ENCODE measurements around the gene SPATA2.
A peak's percentile ranks its signal among the peaks of the same experiment; 100 is the strongest.
"Not testable (repeated sequence)": the region's sequence is repeated elsewhere in the genome, so short reads cannot be mapped to it uniquely, and the experiment has no call there.

Gene SPATA2

DNA sequence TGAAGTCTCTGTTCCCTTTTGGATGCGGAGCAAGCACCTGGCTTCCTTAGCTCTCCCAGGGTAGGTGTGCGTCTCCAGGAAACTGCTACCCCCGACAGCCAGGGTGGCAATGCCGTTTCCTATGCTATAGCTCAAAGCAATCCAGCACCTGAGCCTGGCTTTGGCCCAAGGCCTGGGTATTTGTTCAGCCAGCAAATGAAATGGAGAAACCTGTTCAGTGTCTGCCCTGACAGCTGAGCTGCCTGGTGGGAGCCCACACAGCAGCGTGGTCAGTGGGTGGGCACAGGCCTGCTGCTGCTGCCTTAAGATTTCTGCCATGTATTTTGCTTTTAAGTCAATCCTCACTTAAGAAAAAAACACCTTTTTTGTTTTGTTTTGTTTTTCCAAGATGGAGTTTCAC, 13.7 kb downstream of the SPATA2 start:
- Histone ChIP-seq H3K9me3 (ENCODE audit: control extremely low read depth in 1 of 5, control insufficient read depth in 4 of 5, insufficient read depth in 2 of 5, low read depth in 1 of 5, low read length in 4 of 5) (no peaks in the 10 kb centered on the region), H3K27ac (ENCODE audit: insufficient read depth in 1 of 2, low read depth in 1 of 2, low read length in 2 of 2, poor library complexity in 1 of 2, severe bottlenecking in 2 of 2) (no peak overlapping the region), H3K27me3 (replicated peaks in 2 of 5; ENCODE audit: control insufficient read depth in 4 of 5, insufficient read depth in 5 of 5, low read length in 4 of 5) (no peaks in the 10 kb centered on the region), H3K4me1 (ENCODE audit: control extremely low read depth in 1 of 4, control insufficient read depth in 4 of 4, insufficient read depth in 4 of 4, low read length in 3 of 4) (no peaks in the 10 kb centered on the region), H3K36me3 (ENCODE audit: control insufficient read depth in 4 of 4, insufficient read depth in 4 of 4, low read length in 3 of 4) (peaks cover 2 to 31% (median 29%) of the 10 kb centered on the region in 4 experiments), H3K4me3 (ENCODE audit: control insufficient read depth in 1 of 7, extremely low read depth in 1 of 7, insufficient read depth in 4 of 7, low read depth in 2 of 7, low read length in 6 of 7) (no peak overlapping the region)
- 90% methylated on average over 5 of the region's 5 CpGs for WGBS (ENCODE audit: insufficient coverage)
- POLR2A ChIA-PET = no interaction called here
- no peak for DNase-seq
- CTCF ChIA-PET = interaction anchor here (1.3 kb wide), 1 partner anchor 10 kb away, joined by 5 read pairs; no protein-coding TSS in a partner anchor

DNA sequence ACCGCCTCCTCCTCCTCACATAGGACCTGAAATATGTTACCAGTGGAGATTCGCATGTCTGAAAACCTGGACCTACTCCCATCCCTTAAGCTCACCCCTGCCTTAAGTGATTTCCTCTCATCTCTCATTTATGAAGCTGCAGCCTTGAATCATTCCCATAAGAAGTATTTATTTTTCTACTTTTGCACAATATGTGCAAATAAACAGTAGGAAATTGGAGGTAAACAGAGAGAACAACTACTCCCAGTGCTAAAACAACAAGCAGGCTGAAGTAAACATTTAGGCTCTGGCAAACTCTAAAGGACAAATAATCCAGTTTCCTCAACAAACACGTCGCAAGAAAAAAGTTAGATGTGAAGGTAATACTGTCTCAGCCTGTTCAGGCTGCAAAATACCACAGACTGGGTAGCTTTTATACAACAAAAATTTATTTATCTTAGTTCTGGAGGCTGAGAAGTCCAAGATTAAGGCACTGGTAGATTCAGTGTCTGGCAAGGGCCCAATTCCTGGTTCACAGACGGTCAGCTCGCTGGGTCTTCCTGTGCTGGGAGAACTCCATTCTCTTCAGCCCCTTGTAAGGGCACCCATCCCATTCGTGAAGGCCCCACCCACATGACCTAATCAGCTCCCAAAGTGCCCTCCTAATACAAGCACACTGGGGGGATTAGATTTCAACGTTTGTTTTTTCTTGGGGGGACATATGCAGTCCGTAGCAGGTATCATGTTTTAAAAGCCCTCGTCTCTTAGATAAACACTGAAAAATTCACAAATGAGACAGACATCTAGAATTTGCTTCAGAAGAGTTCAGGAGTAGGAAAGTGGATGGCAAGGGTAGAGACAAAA, 15.6 kb downstream of the SPATA2 start:
- no peak for DNase-seq
- Histone ChIP-seq H3K4me3 (ENCODE audit: control insufficient read depth in 1 of 7, extremely low read depth in 1 of 7, insufficient read depth in 4 of 7, low read depth in 2 of 7, low read length in 6 of 7) (no peak overlapping the region), H3K27me3 (replicated peaks in 2 of 5; ENCODE audit: control insufficient read depth in 4 of 5, insufficient read depth in 5 of 5, low read length in 4 of 5) (no peaks in the 10 kb centered on the region), H3K36me3 (ENCODE audit: control insufficient read depth in 4 of 4, insufficient read depth in 4 of 4, low read length in 3 of 4) (peaks cover 0 to 13% (median 12%) of the 10 kb centered on the region in 4 experiments), H3K27ac (ENCODE audit: insufficient read depth in 1 of 2, low read depth in 1 of 2, low read length in 2 of 2, poor library complexity in 1 of 2, severe bottlenecking in 2 of 2) (no peak overlapping the region), H3K9me3 (ENCODE audit: control extremely low read depth in 1 of 5, control insufficient read depth in 4 of 5, insufficient read depth in 2 of 5, low read depth in 1 of 5, low read length in 4 of 5) (no peaks in the 10 kb centered on the region), H3K4me1 (ENCODE audit: control extremely low read depth in 1 of 4, control insufficient read depth in 4 of 4, insufficient read depth in 4 of 4, low read length in 3 of 4) (no peaks in the 10 kb centered on the region)
- ChIA-PET CTCF (interaction anchor here (0.8 to 1.3 kb wide), 4 partner anchors 9 to 16 kb away, joined by 3 to 4 read pairs (median 3); no protein-coding TSS in a partner anchor), POLR2A (no interaction called here)
- WGBS (ENCODE audit: insufficient coverage) = 90% methylated on average over 7 of the region's 10 CpGs

DNA sequence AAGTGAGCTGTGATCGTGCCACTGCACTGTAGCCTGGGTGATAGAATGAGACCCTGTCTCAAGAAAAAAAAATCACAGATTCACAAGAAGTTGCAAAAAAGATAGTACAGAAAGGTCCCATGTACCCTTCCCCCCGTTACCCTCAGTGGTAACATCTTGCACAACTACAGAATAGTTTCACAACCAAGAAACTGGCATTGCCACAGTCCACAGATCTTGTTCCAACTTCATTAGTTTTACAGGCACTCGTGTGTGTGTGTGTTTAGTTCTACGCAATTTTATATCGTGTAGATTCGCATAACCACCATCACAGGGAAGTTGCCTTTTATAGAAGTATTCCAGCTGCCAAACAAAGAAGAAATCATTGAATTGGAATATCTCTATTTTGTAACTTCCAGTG, 19.1 kb downstream of the SPATA2 start:
- 100% methylated on average over 2 of the region's 6 CpGs for WGBS (ENCODE audit: insufficient coverage)
- ChIA-PET POLR2A (no interaction called here), CTCF (interaction anchor here (0.7 kb wide), 1 partner anchor 9 kb away, joined by 3 read pairs; no protein-coding TSS in a partner anchor)
- Histone ChIP-seq H3K9me3 (ENCODE audit: control extremely low read depth in 1 of 5, control insufficient read depth in 4 of 5, insufficient read depth in 2 of 5, low read depth in 1 of 5, low read length in 4 of 5) (no peaks in the 10 kb centered on the region), H3K4me1 (ENCODE audit: control extremely low read depth in 1 of 4, control insufficient read depth in 4 of 4, insufficient read depth in 4 of 4, low read length in 3 of 4) (peaks cover 0 to 8% (median 0%) of the 10 kb centered on the region in 4 experiments), H3K4me3 (ENCODE audit: control insufficient read depth in 1 of 7, extremely low read depth in 1 of 7, insufficient read depth in 4 of 7, low read depth in 2 of 7, low read length in 6 of 7) (no peak overlapping the region), H3K27ac (ENCODE audit: insufficient read depth in 1 of 2, low read depth in 1 of 2, low read length in 2 of 2, poor library complexity in 1 of 2, severe bottlenecking in 2 of 2) (no peak overlapping the region), H3K36me3 (ENCODE audit: control insufficient read depth in 4 of 4, insufficient read depth in 4 of 4, low read length in 3 of 4) (peaks cover 0 to 3% (median 0%) of the 10 kb centered on the region in 4 experiments), H3K27me3 (replicated peaks in 2 of 5; ENCODE audit: control insufficient read depth in 4 of 5, insufficient read depth in 5 of 5, low read length in 4 of 5) (no peaks in the 10 kb centered on the region)
- peak in 2 of 3 donors; percentile 10 for DNase-seq

DNA sequence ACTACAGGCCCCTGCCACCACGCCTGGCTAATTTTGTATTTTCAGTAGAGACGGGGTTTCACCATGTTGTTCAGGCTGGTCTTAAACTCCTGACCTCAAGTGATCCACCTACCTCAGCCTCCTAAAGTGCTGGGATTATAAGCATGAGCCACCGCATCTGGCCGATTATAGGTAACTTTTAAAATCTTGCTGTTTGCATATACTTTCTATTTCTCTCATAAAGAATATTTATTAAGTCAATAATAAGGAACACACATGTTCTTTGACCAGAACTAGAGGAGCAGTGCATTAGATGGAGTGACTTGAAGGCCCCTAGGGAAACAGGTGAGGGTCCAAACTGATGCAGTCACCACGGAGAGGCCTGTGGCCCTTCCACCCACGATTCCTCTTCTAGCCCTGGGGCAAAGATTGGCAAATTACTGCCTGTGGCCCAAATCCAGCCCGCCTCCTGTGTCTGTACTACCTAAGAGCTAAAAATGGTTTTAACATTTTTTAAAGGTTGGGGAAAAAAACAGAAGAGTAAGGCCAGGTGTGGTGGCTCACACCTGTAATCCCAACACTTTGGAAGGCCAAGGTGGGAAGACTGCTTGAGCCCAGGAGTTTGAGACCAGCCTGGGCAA, 19.7 kb downstream of the SPATA2 start:
- peaks cover 0 to 14% (median 0%) of the 10 kb centered on the region in 4 experiments for H3K4me1 ChIP-seq (ENCODE audit: control extremely low read depth in 1 of 4, control insufficient read depth in 4 of 4, insufficient read depth in 4 of 4, low read length in 3 of 4)
- WGBS (ENCODE audit: insufficient coverage) = 100% methylated on average over 4 of the region's 7 CpGs
- POLR2A ChIA-PET = not testable (repeated sequence)

DNA sequence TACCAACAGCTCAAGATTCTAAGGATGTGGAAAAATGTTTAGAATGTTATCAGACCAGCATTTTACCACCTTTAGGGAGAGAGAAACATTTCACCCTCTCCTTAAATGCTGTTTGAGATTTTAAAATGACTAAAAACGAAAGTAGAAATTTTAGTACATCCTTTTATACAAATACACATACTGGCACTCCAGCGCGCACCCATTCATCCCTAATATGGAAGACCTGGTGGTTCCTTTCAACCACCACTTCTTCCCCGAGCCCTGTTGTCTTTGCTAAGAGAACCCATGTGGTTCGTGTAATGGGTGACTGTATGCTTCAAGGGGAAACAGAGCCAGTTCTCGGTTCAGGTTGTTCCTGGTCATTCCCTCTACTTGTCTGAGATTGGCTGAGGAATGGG, 21.3 kb downstream of the SPATA2 start:
- POLR2A ChIA-PET = no interaction called here
- no peak for DNase-seq
- Histone ChIP-seq H3K36me3 (ENCODE audit: control insufficient read depth in 4 of 4, insufficient read depth in 4 of 4, low read length in 3 of 4) (peaks cover 0 to 9% (median 2%) of the 10 kb centered on the region in 4 experiments), H3K9me3 (ENCODE audit: control extremely low read depth in 1 of 5, control insufficient read depth in 4 of 5, insufficient read depth in 2 of 5, low read depth in 1 of 5, low read length in 4 of 5) (no peaks in the 10 kb centered on the region), H3K4me3 (ENCODE audit: control insufficient read depth in 1 of 7, extremely low read depth in 1 of 7, insufficient read depth in 4 of 7, low read depth in 2 of 7, low read length in 6 of 7) (no peak overlapping the region), H3K4me1 (ENCODE audit: control extremely low read depth in 1 of 4, control insufficient read depth in 4 of 4, insufficient read depth in 4 of 4, low read length in 3 of 4) (peaks cover 0 to 29% (median 8%) of the 10 kb centered on the region in 4 experiments), H3K27ac (ENCODE audit: insufficient read depth in 1 of 2, low read depth in 1 of 2, low read length in 2 of 2, poor library complexity in 1 of 2, severe bottlenecking in 2 of 2) (no peak overlapping the region), H3K27me3 (replicated peaks in 2 of 5; ENCODE audit: control insufficient read depth in 4 of 5, insufficient read depth in 5 of 5, low read length in 4 of 5) (no peaks in the 10 kb centered on the region)
- WGBS (ENCODE audit: insufficient coverage) = 100% methylated on average over 1 of the region's 6 CpGs
- CTCF ChIA-PET = interaction anchor here (0.6 kb wide), 1 partner anchor 13 kb away, joined by 3 read pairs; no protein-coding TSS in a partner anchor

More for the DNA sequence above, 19.7 kb downstream of the SPATA2 start:
- not testable (repeated sequence) for H3K9me3 ChIP-seq (ENCODE audit: control extremely low read depth in 1 of 5, control insufficient read depth in 4 of 5, insufficient read depth in 2 of 5, low read depth in 1 of 5, low read length in 4 of 5); H3K27ac ChIP-seq (ENCODE audit: insufficient read depth in 1 of 2, low read depth in 1 of 2, low read length in 2 of 2, poor library complexity in 1 of 2, severe bottlenecking in 2 of 2); DNase-seq; H3K27me3 ChIP-seq (replicated peaks in 2 of 5; ENCODE audit: control insufficient read depth in 4 of 5, insufficient read depth in 5 of 5, low read length in 4 of 5); H3K36me3 ChIP-seq (ENCODE audit: control insufficient read depth in 4 of 4, insufficient read depth in 4 of 4, low read length in 3 of 4); H3K4me3 ChIP-seq (ENCODE audit: control insufficient read depth in 1 of 7, extremely low read depth in 1 of 7, insufficient read depth in 4 of 7, low read depth in 2 of 7, low read length in 6 of 7)
- CTCF ChIA-PET = interaction anchor here (0.7 kb wide), 1 partner anchor 9 kb away, joined by 3 read pairs; no protein-coding TSS in a partner anchor

DNA sequence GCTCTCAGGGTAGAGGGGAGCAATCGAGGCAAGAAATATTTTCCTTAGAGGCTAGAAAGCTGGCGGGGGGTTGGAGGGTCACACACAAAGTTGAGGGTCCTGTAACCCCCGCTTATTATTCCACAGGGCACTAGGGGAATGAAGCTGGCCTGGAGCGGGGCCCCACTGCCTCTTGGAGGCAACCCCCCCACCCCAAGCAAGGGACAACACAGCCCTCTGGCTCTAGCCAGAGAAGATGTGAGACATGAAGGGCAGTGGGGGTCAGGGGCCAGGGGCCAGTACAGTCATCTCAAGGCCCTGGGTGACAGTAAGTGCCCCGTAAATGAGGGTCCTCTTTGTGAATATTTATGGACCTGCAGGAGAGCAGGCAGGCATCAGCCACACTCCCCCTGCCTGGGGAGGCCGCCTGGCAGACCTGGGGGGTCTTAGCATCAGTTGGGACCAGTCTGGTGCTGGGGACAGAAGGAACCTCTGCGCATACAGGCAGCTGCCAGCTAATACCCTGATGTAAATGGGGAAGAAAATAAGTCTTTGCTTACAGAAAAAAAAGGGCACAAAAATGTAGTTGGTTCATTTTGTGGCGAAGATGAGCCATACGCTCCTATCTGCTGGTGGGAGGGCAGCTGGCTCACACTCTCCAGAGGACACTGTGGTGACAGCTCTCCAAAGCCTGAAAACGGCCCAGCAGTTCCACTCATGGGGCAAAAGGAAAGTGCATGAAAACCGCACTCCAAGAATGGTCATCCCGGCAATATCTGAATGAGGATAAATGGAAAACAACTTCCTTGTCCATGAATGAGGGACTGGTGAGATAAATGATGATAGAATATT, 21.9 kb downstream of the SPATA2 start:
- DNase-seq = no peak
- no peak overlapping the region for H3K27ac ChIP-seq (ENCODE audit: insufficient read depth in 1 of 2, low read depth in 1 of 2, low read length in 2 of 2, poor library complexity in 1 of 2, severe bottlenecking in 2 of 2)
- no peaks in the 10 kb centered on the region for H3K27me3 ChIP-seq (replicated peaks in 2 of 5; ENCODE audit: control insufficient read depth in 4 of 5, insufficient read depth in 5 of 5, low read length in 4 of 5)
- H3K4me1 ChIP-seq (ENCODE audit: control extremely low read depth in 1 of 4, control insufficient read depth in 4 of 4, insufficient read depth in 4 of 4, low read length in 3 of 4) = peaks cover 0 to 34% (median 12%) of the 10 kb centered on the region in 4 experiments
- WGBS (ENCODE audit: insufficient coverage) = 95% methylated on average over 9 of the region's 12 CpGs
- peaks cover 0 to 13% (median 3%) of the 10 kb centered on the region in 4 experiments for H3K36me3 ChIP-seq (ENCODE audit: control insufficient read depth in 4 of 4, insufficient read depth in 4 of 4, low read length in 3 of 4)
- ChIA-PET CTCF (interaction anchor here (1.2 to 1.4 kb wide), 2 partner anchors 16 to 86 kb away, joined by 4 to 5 read pairs; no protein-coding TSS in a partner anchor), POLR2A (no interaction called here)
- no peak overlapping the region for H3K4me3 ChIP-seq (ENCODE audit: control insufficient read depth in 1 of 7, extremely low read depth in 1 of 7, insufficient read depth in 4 of 7, low read depth in 2 of 7, low read length in 6 of 7)
- H3K9me3 ChIP-seq (ENCODE audit: control extremely low read depth in 1 of 5, control insufficient read depth in 4 of 5, insufficient read depth in 2 of 5, low read depth in 1 of 5, low read length in 4 of 5) = no peaks in the 10 kb centered on the region

Data from common myeloid progenitor, CD34-positive (primary cell).